GM12891 (cell line): Measurements from ENCODE around the gene LYSMD1.

Experiments used
- POLR2A ChIP-seq: IDR thresholded peaks from 2 replicates; pipeline ENCODE4 v1.6.1; 2011; ENCODE audit warnings: low read depth, low read length, control low read depth
- POLR2AphosphoS5 ChIP-seq: IDR thresholded peaks from 2 replicates; pipeline ENCODE4 v1.6.1; 2011; ENCODE audit warnings: low read depth, low read length, control low read depth
- POU2F2 ChIP-seq: IDR thresholded peaks from 2 replicates; pipeline ENCODE4 v1.6.1; 2011; ENCODE audit warnings: low read depth, mild to moderate bottlenecking, control low read depth, low read length, moderate library complexity
- SPI1 ChIP-seq: IDR thresholded peaks from 2 replicates; pipeline ENCODE4 v1.6.1; 2011; ENCODE audit warnings: low read depth, low read length, control low read depth
- TAF1 ChIP-seq: IDR thresholded peaks from 2 replicates; pipeline ENCODE4 v1.6.1; 2011; ENCODE audit warnings: low read depth, low read length, control low read depth

GRCh38 chr1:151196292-151196800, 30.6 kb upstream of the LYSMD1 start:
- TF ChIP-seq POLR2AphosphoS5 (no peak), POLR2A (no peak), TAF1 (no peak), SPI1 (no peak), POU2F2 (no peak)
